ENCODE results near the gene RFNG. TPM values are rescaled to one million over a fixed set of nuclear protein-coding genes. Genes with fewer than 3 reads are reported as not detected.

The RFNG gene
- total and polyA plus RNA-seq, 9 donors = 20.9 to 61.3 (median 44.7) TPM

- Histone ChIP-seq H3K27me3 (no peaks in the 10 kb centered on the region), H3K4me1 (ENCODE audit: insufficient read depth) (peaks cover 8% of the 10 kb centered on the region), H3K27ac (no peak overlapping the region), H3K36me3 (no peaks in the 10 kb centered on the region), H3K9me3 (no peaks in the 10 kb centered on the region), H3K4me3 (no peak overlapping the region)
- intact Hi-C loops (cut with DNase I) = loop anchor here in 1 of 4 donors (10.0 kb wide), 1 partner anchor 297 kb away; no protein-coding TSS in a partner anchor
- TF ChIP-seq POLR2A (IDR thresholded peaks at IDR 0.05) = no peak
- no peak for TF ChIP-seq CTCF (IDR thresholded peaks at IDR 0.05)
- TF ChIP-seq EP300 (IDR thresholded peaks at IDR 0.05) = no peak
- 96 to 98% (median 96%) methylated on average over 9 to 13 of the region's 13 CpGs for WGBS, 3 donors
- DNase-seq = no peak
Measured at GRCh38 chr17:82028246-82028645, 23.4 kb downstream of the RFNG start.

GRCh38 chr17:82025401-82026107, 26.1 kb downstream of the RFNG start:
- Histone ChIP-seq H3K27me3 (no peaks in the 10 kb centered on the region), H3K9me3 (no peaks in the 10 kb centered on the region), H3K27ac (no peak overlapping the region), H3K36me3 (no peaks in the 10 kb centered on the region), H3K4me3 (no peak overlapping the region), H3K4me1 (ENCODE audit: insufficient read depth) (peaks cover 11% of the 10 kb centered on the region)
- DNase-seq = no peak
- TF ChIP-seq EP300 (IDR thresholded peaks at IDR 0.05) (no peak), POLR2A (IDR thresholded peaks at IDR 0.05) (no peak), CTCF (IDR thresholded peaks at IDR 0.05) (no peak)
- 89 to 95% (median 92%) methylated on average over 24 to 25 of the region's 25 CpGs for WGBS, 3 donors
- intact Hi-C loops (cut with DNase I) = loop anchor here in 1 of 4 donors (10.0 kb wide), 1 partner anchor 299 kb away; no protein-coding TSS in a partner anchor

GRCh38 chr17:82024859-82025258, 26.8 kb downstream of the RFNG start:
- H3K4me1 ChIP-seq (ENCODE audit: insufficient read depth) = peaks cover 8% of the 10 kb centered on the region
- TF ChIP-seq EP300 (IDR thresholded peaks at IDR 0.05) (no peak), CTCF (IDR thresholded peaks at IDR 0.05) (no peak), POLR2A (IDR thresholded peaks at IDR 0.05) (no peak)
- no peaks in the 10 kb centered on the region for H3K36me3 ChIP-seq
- H3K4me3 ChIP-seq = no peak overlapping the region
- no peak for DNase-seq
- WGBS, 3 donors = 91 to 95% (median 92%) methylated on average over 9 to 17 of the region's 17 CpGs
- H3K9me3 ChIP-seq = no peaks in the 10 kb centered on the region
- no peak overlapping the region for H3K27ac ChIP-seq
- no peaks in the 10 kb centered on the region for H3K27me3 ChIP-seq
- intact Hi-C loops (cut with DNase I) = loop anchor here in 1 of 4 donors (10.0 kb wide), 1 partner anchor 300 kb away; no protein-coding TSS in a partner anchor

GRCh38 chr17:82023447-82024241, 28.0 kb downstream of the RFNG start:
- Histone ChIP-seq H3K27me3 (no peaks in the 10 kb centered on the region), H3K4me3 (peak overlapping the region; percentile 89), H3K9me3 (no peaks in the 10 kb centered on the region), H3K4me1 (ENCODE audit: insufficient read depth) (peaks cover 8% of the 10 kb centered on the region), H3K36me3 (no peaks in the 10 kb centered on the region), H3K27ac (no peak overlapping the region)
- DNase-seq = no peak
- intact Hi-C loops (cut with DNase I) = loop anchor here in 1 of 4 donors (10.0 kb wide), 1 partner anchor 301 kb away; no protein-coding TSS in a partner anchor
- no peak for TF ChIP-seq EP300 (IDR thresholded peaks at IDR 0.05)
- no peak for TF ChIP-seq POLR2A (IDR thresholded peaks at IDR 0.05)
- TF ChIP-seq CTCF (IDR thresholded peaks at IDR 0.05) = no peak
- 5 to 9% (median 7%) methylated on average over 33 to 55 of the region's 55 CpGs for WGBS, 3 donors
